ENCODE results near the gene CD6. TPM values are rescaled to one million over a fixed set of nuclear protein-coding genes. Genes with fewer than 3 reads are reported as not detected.

CD6 gene
- total and polyA plus RNA-seq, 12 donors = 0.22 to 8.4 (median 2.1) TPM

DNA sequence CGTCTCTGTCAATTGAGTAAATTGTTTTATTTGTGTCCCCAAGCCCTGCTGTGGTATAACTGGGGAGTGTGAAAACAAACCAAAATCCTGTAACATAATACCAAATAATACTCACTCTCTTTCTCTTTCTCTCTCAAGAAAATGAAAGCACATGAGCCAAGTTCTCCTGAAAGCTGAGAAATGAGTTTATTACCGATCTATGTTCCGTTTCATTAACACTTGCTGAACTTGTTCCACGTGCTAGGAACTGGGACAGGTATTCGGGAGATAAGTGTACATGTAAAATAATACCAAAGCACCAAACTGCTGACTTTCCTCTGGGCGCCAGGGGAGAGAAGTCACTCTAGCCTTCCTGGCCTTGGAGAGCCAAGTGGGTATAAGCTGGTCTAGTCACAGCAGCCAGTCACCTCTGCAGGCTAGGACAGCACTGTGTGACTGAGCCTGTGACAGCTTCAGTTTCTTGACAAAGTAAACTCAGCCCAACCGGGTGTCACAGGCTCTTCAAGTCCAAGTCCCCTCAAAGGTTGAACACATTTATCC, 23.1 kb downstream of the CD6 start:
- intact Hi-C loops (cut with DNase I) = no loop called here
- Histone ChIP-seq H3K4me3 (no peak overlapping the region), H3K27me3 (no peaks in the 10 kb centered on the region), H3K27ac (no peak overlapping the region), H3K4me1 (replicated peaks in 1 of 2) (peaks cover 0 to 16% of the 10 kb centered on the region in 2 donors), H3K9me3 (replicated peaks in 1 of 3) (no peaks in the 10 kb centered on the region), H3K36me3 (replicated peaks in 1 of 2) (no peaks in the 10 kb centered on the region)
- DNase-seq = no peak
- TF ChIP-seq, protein P1, sequence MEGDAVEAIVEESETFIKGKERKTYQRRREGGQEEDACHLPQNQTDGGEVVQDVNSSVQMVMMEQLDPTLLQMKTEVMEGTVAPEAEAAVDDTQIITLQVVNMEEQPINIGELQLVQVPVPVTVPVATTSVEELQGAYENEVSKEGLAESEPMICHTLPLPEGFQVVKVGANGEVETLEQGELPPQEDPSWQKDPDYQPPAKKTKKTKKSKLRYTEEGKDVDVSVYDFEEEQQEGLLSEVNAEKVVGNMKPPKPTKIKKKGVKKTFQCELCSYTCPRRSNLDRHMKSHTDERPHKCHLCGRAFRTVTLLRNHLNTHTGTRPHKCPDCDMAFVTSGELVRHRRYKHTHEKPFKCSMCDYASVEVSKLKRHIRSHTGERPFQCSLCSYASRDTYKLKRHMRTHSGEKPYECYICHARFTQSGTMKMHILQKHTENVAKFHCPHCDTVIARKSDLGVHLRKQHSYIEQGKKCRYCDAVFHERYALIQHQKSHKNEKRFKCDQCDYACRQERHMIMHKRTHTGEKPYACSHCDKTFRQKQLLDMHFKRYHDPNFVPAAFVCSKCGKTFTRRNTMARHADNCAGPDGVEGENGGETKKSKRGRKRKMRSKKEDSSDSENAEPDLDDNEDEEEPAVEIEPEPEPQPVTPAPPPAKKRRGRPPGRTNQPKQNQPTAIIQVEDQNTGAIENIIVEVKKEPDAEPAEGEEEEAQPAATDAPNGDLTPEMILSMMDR (IDR thresholded peaks at IDR 0.05) = no peak
- TF ChIP-seq POLR2A (IDR thresholded peaks at IDR 0.05) = no peak
- WGBS, 4 donors = 67 to 71% (median 68%) methylated on average over 7 of the region's 7 CpGs

DNA sequence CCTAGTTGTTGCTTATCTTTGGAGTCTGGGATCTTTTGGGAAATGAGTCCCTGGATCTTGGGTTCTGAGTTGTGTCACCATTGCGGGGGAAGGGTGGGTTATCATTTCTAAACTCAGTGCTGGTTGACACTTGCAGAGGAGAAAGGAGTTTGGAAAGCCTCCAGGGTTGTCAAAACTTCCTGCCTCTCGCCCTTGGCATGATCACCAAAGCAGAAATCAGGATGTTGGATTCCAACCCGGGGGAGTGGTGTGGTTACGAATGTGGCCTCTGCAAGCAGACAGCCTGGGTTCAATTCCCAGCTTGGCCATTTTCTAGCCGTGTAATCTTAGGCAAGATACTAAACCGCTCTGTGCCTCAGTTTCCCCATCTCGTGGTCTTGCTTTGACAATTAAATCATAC, 24.3 kb downstream of the CD6 start:
- TF ChIP-seq, protein P1 (IDR thresholded peaks at IDR 0.05) = no peak
- no peak for TF ChIP-seq POLR2A (IDR thresholded peaks at IDR 0.05)
- H3K27me3 ChIP-seq = no peaks in the 10 kb centered on the region
- 42 to 53% (median 44%) methylated on average over 6 to 7 of the region's 7 CpGs for WGBS, 4 donors

DNA sequence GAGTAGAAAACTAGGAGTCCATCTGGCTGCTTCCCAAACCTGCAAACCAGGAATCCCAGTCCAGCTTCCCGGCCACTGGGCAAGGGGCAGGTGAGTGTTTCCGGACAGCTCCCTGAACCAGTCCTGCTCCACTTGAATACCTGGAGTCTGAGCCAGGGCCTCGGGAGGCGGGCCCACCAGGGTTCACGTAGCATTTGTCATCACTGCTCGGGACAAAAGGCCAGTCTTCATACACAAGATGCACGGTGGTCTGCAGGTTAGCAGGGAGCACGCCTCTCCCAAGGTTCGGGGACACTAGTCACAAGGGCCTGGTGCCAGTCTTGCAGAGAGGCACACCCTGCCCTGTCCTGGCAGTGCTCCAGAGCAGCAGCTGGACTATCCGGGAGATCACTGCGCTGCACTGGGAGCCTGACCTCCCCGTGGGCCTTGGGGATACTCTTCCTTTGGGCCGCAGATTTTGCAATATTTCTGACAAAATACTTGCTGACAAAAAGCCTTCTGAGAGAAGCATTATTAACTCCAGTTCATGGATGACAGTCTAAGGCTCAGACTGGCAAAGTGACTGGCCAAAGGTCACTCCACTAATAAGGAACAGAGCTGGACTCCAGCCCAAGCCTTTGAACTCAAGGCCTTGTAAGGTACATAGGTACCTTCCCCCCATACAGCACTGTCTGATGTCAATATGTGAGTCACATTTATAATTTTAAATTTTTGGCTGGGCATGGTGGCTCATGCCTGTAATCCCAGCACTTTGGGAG, 25.1 kb downstream of the CD6 start:
- intact Hi-C loops (cut with DNase I) = no loop called here
- TF ChIP-seq, protein P1 (IDR thresholded peaks at IDR 0.05) = no peak
- no peak for TF ChIP-seq POLR2A (IDR thresholded peaks at IDR 0.05)
- DNase-seq = peak; percentile 50 to 85 (median 73)
- Histone ChIP-seq H3K4me3 (no peak overlapping the region), H3K27me3 (no peaks in the 10 kb centered on the region), H3K27ac (peak overlapping the region in 1 of 5 donors; percentile 26), H3K36me3 (replicated peaks in 1 of 2) (no peaks in the 10 kb centered on the region), H3K4me1 (replicated peaks in 1 of 2) (peaks cover 0 to 16% of the 10 kb centered on the region in 2 donors), H3K9me3 (replicated peaks in 1 of 3) (no peaks in the 10 kb centered on the region)
- 27 to 70% (median 52%) methylated on average over 6 to 13 of the region's 13 CpGs for WGBS, 4 donors

More for the DNA sequence above, 24.3 kb downstream of the CD6 start:
- Histone ChIP-seq H3K4me1 (replicated peaks in 1 of 2) (peaks cover 0 to 16% of the 10 kb centered on the region in 2 donors), H3K27ac (no peak overlapping the region), H3K9me3 (replicated peaks in 1 of 3) (no peaks in the 10 kb centered on the region), H3K36me3 (replicated peaks in 1 of 2) (no peaks in the 10 kb centered on the region), H3K4me3 (no peak overlapping the region)
- intact Hi-C loops (cut with DNase I) = no loop called here
- peak in 3 of 7 donors; percentile 26 to 58 (median 32) for DNase-seq

DNA sequence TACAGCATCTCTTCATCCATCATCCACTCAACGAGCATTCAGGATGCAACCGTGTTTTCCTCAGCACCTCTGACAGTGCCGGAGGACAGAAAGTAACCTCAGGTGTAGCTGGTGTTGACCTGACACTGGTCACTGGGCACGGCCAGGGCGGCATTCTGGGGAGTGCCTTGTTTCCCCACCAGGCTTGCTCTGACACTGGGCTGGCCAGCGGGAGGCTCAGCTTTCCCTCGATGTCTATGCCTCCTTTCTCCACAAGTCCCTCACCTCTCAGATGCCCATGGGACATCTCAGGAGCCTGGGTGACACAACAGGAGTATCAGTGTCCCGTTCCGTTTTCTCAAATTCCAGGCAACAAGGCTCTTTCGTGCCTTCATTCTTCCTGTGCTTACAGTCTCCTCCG, 28.9 kb downstream of the CD6 start:
- intact Hi-C loops (cut with DNase I) = no loop called here
- no peak for DNase-seq
- 81 to 89% (median 84%) methylated on average over 11 of the region's 11 CpGs for WGBS, 4 donors

More for the DNA sequence above, 28.9 kb downstream of the CD6 start:
- Histone ChIP-seq H3K9me3 (replicated peaks in 1 of 3) (no peaks in the 10 kb centered on the region), H3K27me3 (no peaks in the 10 kb centered on the region), H3K4me3 (no peak overlapping the region), H3K27ac (no peak overlapping the region), H3K4me1 (replicated peaks in 1 of 2) (peaks cover 0 to 16% of the 10 kb centered on the region in 2 donors), H3K36me3 (replicated peaks in 1 of 2) (no peaks in the 10 kb centered on the region)
- TF ChIP-seq POLR2A (IDR thresholded peaks at IDR 0.05) = no peak
- TF ChIP-seq, protein P1 (IDR thresholded peaks at IDR 0.05) = no peak
